B cell (primary cell): ENCODE measurements around the gene CDK5RAP2. TPM values are rescaled to one million over a fixed set of nuclear protein-coding genes. Genes with fewer than 3 reads are reported as not detected.

ENCODE experiments used
- ATAC-seq: fragments of 200-7000 bp; cut with Tn5 transposase; one replicate; pipeline ENCODE4 v1.10.0; 2021; ENCODE audit warnings: low read depth, mild to moderate bottlenecking, moderate number of reproducible peaks, moderate library complexity
- CTCF ChIA-PET: fragments of 350-600 bp; sonication (Branson Sonifier 250); formaldehyde crosslinking; loops from one replicate; lab custom pipeline; 2021; ENCODE audit warnings: antibody characterized with exemption, inconsistent platforms; lab: Charles Lee
- POLR2A ChIA-PET: fragments of 350-600 bp; sonication (Branson Sonifier 250); formaldehyde crosslinking; loops from one replicate; lab custom pipeline; 2021; ENCODE audit warnings: antibody characterized with exemption; lab: Charles Lee
- DNase-seq: peaks from one replicate; pipeline ENCODE4 v3.0.0; 2013
- H2AFZ ChIP-seq: 2 replicates; pipeline ENCODE4 v1.6.1; 2012; ENCODE audit warnings: mild to moderate bottlenecking, low read depth, low read length; ENCODE audit not compliant: insufficient read depth, poor library complexity, severe bottlenecking
- H3K27ac ChIP-seq, 2 donors: 1 replicate in 1 of 2; 2 replicates in 1 of 2; pipeline ENCODE4 v1.5.1; 2012 to 2013; ENCODE audit warnings: low read length in 2 of 2, mild to moderate bottlenecking in 2 of 2, moderate library complexity in 1 of 2
- H3K27me3 ChIP-seq, 4 experiments: fragments of 200-600 bp in 1 of 4; sonication (generic) in 1 of 4; replicated peaks in 1 of 4; 1 replicate in 2 of 4; 2 replicates in 2 of 4; pipeline versions ENCODE4 v1.6.1 to v1.7.0; 2013 to 2016; ENCODE audit warnings: low read length in 3 of 4, mild to moderate bottlenecking in 2 of 4, mixed read lengths in 1 of 4, moderate library complexity in 1 of 4; ENCODE audit not compliant: insufficient read depth in 4 of 4, control insufficient read depth in 3 of 4; ENCODE audit errors: control extremely low read depth in 1 of 4
- H3K36me3 ChIP-seq, 2 experiments: replicated peaks in 1 of 2; 1 replicate in 1 of 2; 2 replicates in 1 of 2; pipeline versions ENCODE4 v1.6.1 to v1.7.1; 2013; ENCODE audit warnings: low read length in 1 of 2; ENCODE audit not compliant: insufficient read depth in 2 of 2, control insufficient read depth in 1 of 2; ENCODE audit errors: control extremely low read depth in 1 of 2, extremely low read depth in 1 of 2
- H3K4me1 ChIP-seq, 2 donors: fragments of 200-600 bp in 1 of 2; sonication (generic) in 1 of 2; 1 replicate in 1 of 2; 2 replicates in 1 of 2; pipeline versions ENCODE4 v1.5.1 to v1.6.1; 2013 to 2017; ENCODE audit warnings: low read length in 2 of 2; ENCODE audit not compliant: control insufficient read depth in 2 of 2, insufficient read depth in 2 of 2
- H3K4me2 ChIP-seq: replicated peaks from 2 replicates; pipeline ENCODE3; 2012; ENCODE audit warnings: mild to moderate bottlenecking, low read depth, low read length; ENCODE audit not compliant: poor library complexity, severe bottlenecking
- H3K4me3 ChIP-seq, 5 experiments: fragments of 200-600 bp in 1 of 5; sonication (generic) in 1 of 5; 1 replicate in 3 of 5; 2 replicates in 2 of 5; pipeline versions ENCODE4 v1.5.1 to v1.7.0; 2011 to 2016; ENCODE audit warnings: low read length in 4 of 5, mild to moderate bottlenecking in 4 of 5, low read depth in 2 of 5, control low read depth in 1 of 5, moderate library complexity in 1 of 5; ENCODE audit not compliant: insufficient read depth in 1 of 5; ENCODE audit errors: control extremely low read depth in 1 of 5, extremely low read depth in 1 of 5
- H3K79me2 ChIP-seq: fragments of 200-600 bp; sonication (generic); one replicate; pipeline ENCODE4 v1.6.0; 2016; ENCODE audit warnings: low read length; ENCODE audit not compliant: control insufficient read depth, insufficient read depth
- H3K9ac ChIP-seq: fragments of 200-600 bp; sonication (generic); 2 replicates; pipeline ENCODE4 v1.6.1; 2017; ENCODE audit warnings: mild to moderate bottlenecking, low read length, moderate library complexity
- H3K9me3 ChIP-seq, 3 donors: one replicate each; pipeline versions ENCODE4 v1.6.1 to v1.7.1; 2013; ENCODE audit warnings: low read length in 2 of 3; ENCODE audit not compliant: control insufficient read depth in 2 of 3, insufficient read depth in 1 of 3; ENCODE audit errors: control extremely low read depth in 1 of 3
- H4K20me1 ChIP-seq: 2 replicates; pipeline ENCODE4 v1.6.0; 2012; ENCODE audit warnings: mild to moderate bottlenecking, low read length; ENCODE audit not compliant: insufficient read depth, control insufficient read depth, poor library complexity, severe bottlenecking
- H3K27ac Mint-ChIP-seq: one replicate; pipeline ENCODE4 v1.8.0; 2021; ENCODE audit warnings: mixed read lengths
- H3K27me3 Mint-ChIP-seq: one replicate; pipeline ENCODE4 v1.8.0; 2021; ENCODE audit warnings: mixed read lengths
- H3K4me1 Mint-ChIP-seq: one replicate; pipeline ENCODE4 v1.8.0; 2021; ENCODE audit warnings: mixed read lengths
- H3K4me3 Mint-ChIP-seq: one replicate; pipeline ENCODE4 v1.8.0; 2021; ENCODE audit warnings: mixed read lengths
- H3K9me3 Mint-ChIP-seq: one replicate; pipeline ENCODE4 v1.8.0; 2022; ENCODE audit warnings: mixed read lengths; ENCODE audit not compliant: insufficient read depth
- EZH2 ChIP-seq: IDR thresholded peaks from 2 replicates; pipeline ENCODE4 v1.6.1; 2012; ENCODE audit warnings: borderline replicate concordance, low read depth, mild to moderate bottlenecking, moderate library complexity, low read length; ENCODE audit not compliant: insufficient read depth, poor library complexity, severe bottlenecking
- WGBS: methylation state at CpG from one replicate; pipeline ENCODE4 v1.1.5; 2013; ENCODE audit warnings: missing lambda C conversion rate; ENCODE audit not compliant: insufficient coverage; 5-methylcytosine and 5-hydroxymethylcytosine counted together
- intact Hi-C: fragments of 100-400 bp; cut with micrococcal nuclease; formaldehyde crosslinking; loops from one replicate; pipeline ENCODE4 v1.10.0; 2022
- polyA plus RNA-seq: library from polyadenylated mRNA; depleted of rRNA; stranded (reverse); fragments of >200 nt; gene quantifications from 2 replicates; pipeline ENCODE4 v1.2.3, GENCODE V29; 2012
- total RNA-seq, 2 donors: library from RNA; stranded (reverse); fragments of 120-200 nt in 1 of 2; gene quantifications; 1 replicate in 1 of 2; 2 replicates in 1 of 2; pipeline versions ENCODE4 v1.2.3 to v1.2.4, GENCODE V29; 2013 to 2022
- TF ChIP-seq, protein P1 (sequence below): fragments of 200-600 bp; IDR thresholded peaks from one replicate; pipeline ENCODE4 v1.8.0; 2022; ENCODE audit warnings: antibody characterized with exemption, mild to moderate bottlenecking

CDK5RAP2 gene
- total and polyA plus RNA-seq, 2 donors (not counting 1 experiment from before 2014, with no cell fraction given), result 31.3 to 122 TPM

DNA sequence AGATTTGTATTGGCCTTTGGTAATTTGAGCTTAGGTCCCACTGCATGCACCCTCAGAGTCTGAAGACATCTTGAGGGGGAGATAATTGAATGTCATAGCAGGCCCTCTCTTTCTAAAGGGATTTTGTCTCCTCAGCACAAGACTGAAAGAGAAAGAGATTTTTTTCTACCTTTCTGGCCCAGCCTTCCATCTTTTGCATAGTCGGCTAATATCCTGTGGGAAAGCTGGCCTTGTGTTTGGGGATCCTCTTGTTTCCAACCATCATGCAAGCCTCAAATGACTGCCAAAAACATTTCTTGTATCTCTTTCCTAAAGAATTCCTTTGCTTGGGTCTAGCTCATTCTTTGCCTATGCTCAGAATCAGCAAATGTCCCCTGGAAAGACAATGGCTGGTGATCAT is 42.0 kb upstream of the CDK5RAP2 start:
- Histone ChIP-seq H3K9ac (no peak overlapping the region), H4K20me1 (no peaks in the 10 kb centered on the region), H2AFZ (no peak overlapping the region), H3K4me1 (no peaks in the 10 kb centered on the region), H3K36me3 (no peaks in the 10 kb centered on the region), H3K4me2 (no peak overlapping the region), H3K79me2 (no peaks in the 10 kb centered on the region), H3K27ac (no peak overlapping the region), H3K27me3 (no peaks in the 10 kb centered on the region), H3K9me3 (no peaks in the 10 kb centered on the region), H3K4me3 (no peak overlapping the region)
- no peak overlapping the region for H3K4me3 Mint-ChIP-seq
- TF ChIP-seq, protein P1, sequence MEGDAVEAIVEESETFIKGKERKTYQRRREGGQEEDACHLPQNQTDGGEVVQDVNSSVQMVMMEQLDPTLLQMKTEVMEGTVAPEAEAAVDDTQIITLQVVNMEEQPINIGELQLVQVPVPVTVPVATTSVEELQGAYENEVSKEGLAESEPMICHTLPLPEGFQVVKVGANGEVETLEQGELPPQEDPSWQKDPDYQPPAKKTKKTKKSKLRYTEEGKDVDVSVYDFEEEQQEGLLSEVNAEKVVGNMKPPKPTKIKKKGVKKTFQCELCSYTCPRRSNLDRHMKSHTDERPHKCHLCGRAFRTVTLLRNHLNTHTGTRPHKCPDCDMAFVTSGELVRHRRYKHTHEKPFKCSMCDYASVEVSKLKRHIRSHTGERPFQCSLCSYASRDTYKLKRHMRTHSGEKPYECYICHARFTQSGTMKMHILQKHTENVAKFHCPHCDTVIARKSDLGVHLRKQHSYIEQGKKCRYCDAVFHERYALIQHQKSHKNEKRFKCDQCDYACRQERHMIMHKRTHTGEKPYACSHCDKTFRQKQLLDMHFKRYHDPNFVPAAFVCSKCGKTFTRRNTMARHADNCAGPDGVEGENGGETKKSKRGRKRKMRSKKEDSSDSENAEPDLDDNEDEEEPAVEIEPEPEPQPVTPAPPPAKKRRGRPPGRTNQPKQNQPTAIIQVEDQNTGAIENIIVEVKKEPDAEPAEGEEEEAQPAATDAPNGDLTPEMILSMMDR, result no peak
- TF ChIP-seq EZH2, result no peak
- H3K27me3 Mint-ChIP-seq, result no peaks in the 10 kb centered on the region
- H3K9me3 Mint-ChIP-seq, result no peaks in the 10 kb centered on the region
- CTCF ChIA-PET, result interaction anchor here (0.5 to 1.9 kb wide), 7 partner anchors 16 to 502 kb away, joined by 3 to 6 read pairs (median 3); no protein-coding TSS in a partner anchor
- intact Hi-C loops, result loop anchor here (2.0 to 5.0 kb wide), 2 partner anchors 93 to 780 kb away; partner anchors contain the start of gene MEGF9
- POLR2A ChIA-PET, result no interaction called here
- no peak for DNase-seq
- ATAC-seq, result no peak
- no peak overlapping the region for H3K27ac Mint-ChIP-seq
- no CpG with 5 or more reads among the region's 1 CpG for WGBS
- peaks cover 2% of the 10 kb centered on the region for H3K4me1 Mint-ChIP-seq

DNA sequence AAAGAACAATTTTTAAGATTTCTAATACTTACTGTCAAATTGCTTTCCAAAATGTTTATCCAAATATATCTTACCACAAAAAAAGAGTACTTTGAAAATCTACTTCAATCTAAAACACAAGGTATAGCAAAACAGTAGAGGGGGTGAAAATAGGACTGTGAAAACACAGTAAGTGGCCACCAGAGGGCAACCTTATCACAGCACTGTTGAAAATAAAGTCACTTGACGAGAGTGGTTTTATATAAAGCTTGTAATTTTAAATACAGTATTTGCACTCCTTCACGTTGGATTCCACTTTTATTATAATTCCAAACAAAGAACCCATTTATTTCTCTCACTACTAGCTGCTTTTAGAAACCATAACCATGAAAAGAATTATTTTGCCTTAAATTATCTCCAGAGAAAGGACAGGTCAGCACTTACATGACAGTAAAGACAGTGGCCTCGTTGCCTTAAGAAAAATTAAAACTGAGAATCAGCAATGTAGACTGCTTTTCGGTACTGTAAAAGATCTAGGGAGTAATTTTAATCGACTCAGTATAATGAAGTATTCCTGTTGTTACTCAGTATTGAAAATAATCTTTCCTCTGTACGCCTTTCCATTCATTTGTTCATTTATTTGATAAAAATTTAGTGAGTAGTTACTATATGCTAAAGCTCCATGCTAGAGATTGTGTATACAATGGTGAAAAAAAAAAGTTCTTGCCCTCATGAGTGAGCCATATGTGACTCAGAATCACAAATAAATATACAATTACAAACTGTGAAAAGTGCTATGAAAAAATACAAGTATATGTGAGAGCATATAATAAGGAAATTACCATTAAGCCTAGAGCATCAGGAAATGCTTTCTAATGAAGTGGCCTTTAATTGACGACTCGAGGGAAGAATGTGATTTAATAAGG is 40.0 kb upstream of the CDK5RAP2 start:
- peak overlapping the region; percentile 21 for H2AFZ ChIP-seq
- peaks cover 2% of the 10 kb centered on the region for H3K4me1 Mint-ChIP-seq
- H3K4me3 Mint-ChIP-seq, result no peak overlapping the region

More for the DNA sequence above, 40.0 kb upstream of the CDK5RAP2 start:
- H3K4me3 ChIP-seq, result no peak overlapping the region
- H4K20me1 ChIP-seq, result no peaks in the 10 kb centered on the region
- no peak overlapping the region for H3K9ac ChIP-seq
- H3K79me2 ChIP-seq, result no peaks in the 10 kb centered on the region
- H3K27me3 Mint-ChIP-seq, result no peaks in the 10 kb centered on the region
- no peaks in the 10 kb centered on the region for H3K4me1 ChIP-seq
- no peak overlapping the region for H3K27ac Mint-ChIP-seq
- no peaks in the 10 kb centered on the region for H3K9me3 ChIP-seq
- ChIA-PET POLR2A (no interaction called here), CTCF (interaction anchor here (0.6 to 1.8 kb wide), 20 partner anchors 8 to 780 kb away, joined by 3 to 14 read pairs (median 4); partner anchors contain the start of gene FBXW2)
- no peak overlapping the region for H3K27ac ChIP-seq
- no peaks in the 10 kb centered on the region for H3K9me3 Mint-ChIP-seq
- TF ChIP-seq, protein P1, result peak; percentile 97
- TF ChIP-seq EZH2, result no peak
- WGBS, result 95% methylated on average over 2 of the region's 8 CpGs
- intact Hi-C loops, result loop anchor here (2.0 to 5.0 kb wide), 3 partner anchors 95 to 782 kb away; partner anchors contain the start of gene MEGF9
- no peaks in the 10 kb centered on the region for H3K36me3 ChIP-seq
- no peaks in the 10 kb centered on the region for H3K27me3 ChIP-seq
- DNase-seq, result peak; percentile 71
- ATAC-seq, result peak; percentile 68
- H3K4me2 ChIP-seq, result no peak overlapping the region
